Endothelial cell of umbilical vein (primary cell): ENCODE data around the gene NKX1-1. TPM values are rescaled to one million over a fixed set of nuclear protein-coding genes. Genes with fewer than 3 reads are reported as not detected.

Experiments
- BruUV-seq: library from RNA; stranded (reverse); fragments of 400-500 nt; replicated peaks from 2 replicates; lab custom pipeline; 2021; lab: Mats Ljungman, UMichigan
- CTCF ChIA-PET: fragments of 300-600, 350-600 bp; sonication (Branson Sonifier 250); formaldehyde crosslinking; loops from one replicate; lab custom pipeline; 2021; ENCODE audit warnings: antibody characterized with exemption, inconsistent platforms; lab: Charles Lee
- POLR2A ChIA-PET: fragments of 300-600, 350-600 bp; sonication (Branson Sonifier 250); formaldehyde crosslinking; loops from one replicate; lab custom pipeline; 2021; ENCODE audit warnings: antibody characterized with exemption, inconsistent platforms; lab: Charles Lee
- DNase-seq: peaks from one replicate; pipeline ENCODE4 v3.0.0-alpha.2; 2011; ENCODE audit warnings: low read depth, low spot score
- FAIRE-seq: peaks from 2 replicates; lab custom pipeline; 2011; peaks lifted over from hg19 to GRCh38; lab: Jason Lieb, UNC
- H2AFZ ChIP-seq: 2 replicates; pipeline ENCODE4 v1.6.0; 2012; ENCODE audit warnings: low read depth, low read length, control low read depth, inconsistent platforms
- H3K27ac ChIP-seq: 2 replicates; pipeline ENCODE4 v1.5.1; 2011; ENCODE audit warnings: low read depth, mild to moderate bottlenecking, control low read depth, low read length, moderate library complexity; ENCODE audit not compliant: insufficient read depth
- H3K27me3 ChIP-seq, 2 experiments: 2 replicates each; pipeline versions ENCODE4 v1.6.0 to v1.6.1; 2011; ENCODE audit warnings: low read length in 2 of 2, mixed read lengths in 1 of 2; ENCODE audit not compliant: control insufficient read depth in 2 of 2, insufficient read depth in 2 of 2
- H3K36me3 ChIP-seq, 2 experiments: 2 replicates in 1 of 2; 3 replicates in 1 of 2; pipeline ENCODE4 v1.5.1; 2011; ENCODE audit warnings: low read length in 2 of 2, mild to moderate bottlenecking in 1 of 2, moderate library complexity in 1 of 2; ENCODE audit not compliant: control insufficient read depth in 2 of 2, insufficient read depth in 2 of 2; ENCODE audit errors: extremely low read depth in 1 of 2
- H3K4me1 ChIP-seq: 3 replicates; pipeline ENCODE4 v1.5.1; 2011; ENCODE audit warnings: mild to moderate bottlenecking, low read length; ENCODE audit not compliant: control insufficient read depth, insufficient read depth; ENCODE audit errors: extremely low read depth
- H3K4me2 ChIP-seq: 2 replicates; pipeline ENCODE4 v1.6.1; 2011; ENCODE audit warnings: low read length, control low read depth, mixed read lengths; ENCODE audit not compliant: insufficient read depth
- H3K4me3 ChIP-seq, 3 experiments: fragments of 200-600 bp in 1 of 3; sonication (generic), shearing (Covaris generic) in 1 of 3; replicated peaks in 1 of 3; 2 replicates each; pipeline ENCODE4 v1.5.1; 2011 to 2016; ENCODE audit warnings: control low read depth in 3 of 3, low read length in 3 of 3, mild to moderate bottlenecking in 2 of 3, inconsistent platforms in 1 of 3, low read depth in 1 of 3, moderate library complexity in 1 of 3; ENCODE audit not compliant: insufficient read depth in 1 of 3
- H3K79me2 ChIP-seq: 2 replicates; pipeline ENCODE4 v1.6.0; 2012; ENCODE audit warnings: low read length, inconsistent platforms; ENCODE audit not compliant: control insufficient read depth, insufficient read depth
- H3K9ac ChIP-seq: replicated peaks from 2 replicates; pipeline ENCODE3; 2011; ENCODE audit warnings: low read length, control low read depth; ENCODE audit not compliant: insufficient read depth; ENCODE audit errors: extremely low read depth
- H3K9me1 ChIP-seq: replicated peaks from 3 replicates; pipeline ENCODE4 v1.6.0; 2011; ENCODE audit warnings: mild to moderate bottlenecking, low read length; ENCODE audit not compliant: control insufficient read depth, insufficient read depth; ENCODE audit errors: extremely low read depth
- H3K9me3 ChIP-seq: replicated peaks from 2 replicates; pipeline ENCODE4 v1.5.1; 2012; ENCODE audit warnings: low read length, inconsistent platforms; ENCODE audit not compliant: control insufficient read depth, insufficient read depth
- H4K20me1 ChIP-seq: replicated peaks from 2 replicates; pipeline ENCODE3; 2011; ENCODE audit warnings: mild to moderate bottlenecking, low read length; ENCODE audit not compliant: control insufficient read depth, insufficient read depth; ENCODE audit errors: extremely low read depth
- CTCF ChIP-seq, 2 donors: IDR thresholded peaks; 1 replicate in 1 of 2; 2 replicates in 1 of 2; pipeline ENCODE4 v1.5.1; 2011; ENCODE audit warnings: low read length in 2 of 2, mild to moderate bottlenecking in 2 of 2, moderate library complexity in 2 of 2, control low read depth in 1 of 2, inconsistent platforms in 1 of 2, low read depth in 1 of 2; ENCODE audit not compliant: insufficient read depth in 1 of 2; ENCODE audit errors: extremely low read depth in 1 of 2
- EZH2 ChIP-seq: IDR thresholded peaks from 2 replicates; pipeline ENCODE4 v1.6.1; 2012; ENCODE audit warnings: borderline replicate concordance, low read depth, mild to moderate bottlenecking, moderate library complexity, low read length, inconsistent platforms; ENCODE audit not compliant: severe bottlenecking
- FOS ChIP-seq: IDR thresholded peaks from 2 replicates; pipeline ENCODE4 v1.6.1; 2011; ENCODE audit warnings: mild to moderate bottlenecking, low read length, moderate library complexity, borderline replicate concordance; ENCODE audit not compliant: insufficient read depth
- GATA2 ChIP-seq: IDR thresholded peaks from 2 replicates; pipeline ENCODE4 v1.7.0; 2011; ENCODE audit warnings: low read depth, mild to moderate bottlenecking, moderate library complexity, mixed read lengths, low read length; ENCODE audit not compliant: insufficient read length, insufficient read depth
- JUN ChIP-seq: IDR thresholded peaks from 2 replicates; pipeline ENCODE4 v1.6.1; 2011; ENCODE audit warnings: borderline replicate concordance, low read depth; ENCODE audit not compliant: insufficient read length, insufficient read depth
- MAX ChIP-seq: IDR thresholded peaks from 2 replicates; pipeline ENCODE4 v1.6.1; 2011; ENCODE audit not compliant: insufficient read depth, insufficient read length
- MYC ChIP-seq: IDR thresholded peaks from one replicate; pipeline ENCODE4 v1.6.1; 2011; ENCODE audit warnings: mild to moderate bottlenecking, low read depth, low read length
- POLR2A ChIP-seq: IDR thresholded peaks from 2 replicates; pipeline ENCODE4 v1.6.1; 2012; ENCODE audit warnings: low read depth, mild to moderate bottlenecking, control low read depth, low read length
- POLR2AphosphoS5 ChIP-seq: IDR thresholded peaks from 2 replicates; pipeline ENCODE4 v1.6.1; 2012; ENCODE audit warnings: low read depth, mild to moderate bottlenecking, control low read depth, low read length, moderate library complexity; ENCODE audit not compliant: insufficient read depth
- dilution Hi-C: fragments of 300-500 bp; cut with MboI; formaldehyde crosslinking; loops from one replicate; pipeline ENCODE4 v1.15.0; 2019; ENCODE audit warnings: low sequenced_read_pairs; ENCODE audit not compliant: extremely low pct_ligation_motif_present
- intact Hi-C: fragments of 100-400 bp; cut with micrococcal nuclease; formaldehyde crosslinking; loops from one replicate; pipeline ENCODE4 v1.10.0; 2022
- polyA plus RNA-seq, 4 experiments: library from polyadenylated mRNA; depleted of rRNA in 3 of 4; stranded (reverse) in 3 of 4; unstranded in 1 of 4; fragments of >200 nt; gene quantifications; 2 replicates each; pipeline versions ENCODE4 v1.2.1 to v1.2.3, GENCODE V29; 2011 to 2012; ENCODE audit warnings: missing spikeins in 1 of 4
- total RNA-seq: library from RNA; stranded (reverse); gene quantifications from 2 replicates; pipeline ENCODE4 v1.2.3, GENCODE V29; 2021

Gene NKX1-1
- total and polyA plus RNA-seq, 2 donors (not counting 3 experiments of a cell fraction or from before 2014, with no cell fraction given) = not detected

GRCh38 chr4:1370321-1371124, 35.7 kb downstream of the NKX1-1 start:
- intact Hi-C loops = no loop called here
- ChIA-PET CTCF (no interaction called here), POLR2A (no interaction called here)
- Histone ChIP-seq H3K36me3 (no peaks in the 10 kb centered on the region), H3K9ac (no peak overlapping the region), H3K4me3 (no peak overlapping the region), H3K4me1 (no peaks in the 10 kb centered on the region), H3K79me2 (no peaks in the 10 kb centered on the region), H3K9me1 (no peaks in the 10 kb centered on the region), H3K27me3 (no peaks in the 10 kb centered on the region), H3K27ac (no peak overlapping the region), H3K4me2 (no peak overlapping the region), H2AFZ (no peak overlapping the region), H3K9me3 (no peaks in the 10 kb centered on the region), H4K20me1 (no peaks in the 10 kb centered on the region)
- BruUV-seq = no TSS peak
- TF ChIP-seq CTCF (IDR thresholded peaks at IDR 0.05; ENCODE audit: extremely low read depth in 1 of 2, insufficient read depth in 1 of 2, low read depth in 1 of 2, low read length in 2 of 2) = no peak
- TF ChIP-seq JUN = no peak
- DNase-seq (no peak), FAIRE-seq (no peak)
- dilution Hi-C loops = no loop called here

GRCh38 chr4:1369479-1370079, 36.7 kb downstream of the NKX1-1 start:
- Histone ChIP-seq H3K27ac (no peak overlapping the region), H3K4me2 (no peak overlapping the region), H3K4me1 (no peaks in the 10 kb centered on the region), H3K9me1 (no peaks in the 10 kb centered on the region), H3K79me2 (no peaks in the 10 kb centered on the region), H3K36me3 (no peaks in the 10 kb centered on the region), H3K9me3 (no peaks in the 10 kb centered on the region), H3K4me3 (no peak overlapping the region), H4K20me1 (no peaks in the 10 kb centered on the region), H3K27me3 (no peaks in the 10 kb centered on the region), H3K9ac (no peak overlapping the region), H2AFZ (no peak overlapping the region)
- TF ChIP-seq POLR2AphosphoS5 (no peak), GATA2 (no peak), FOS (no peak), MAX (no peak), POLR2A (no peak), EZH2 (no peak), MYC (no peak), JUN (no peak), CTCF (IDR thresholded peaks at IDR 0.05; ENCODE audit: extremely low read depth in 1 of 2, insufficient read depth in 1 of 2, low read depth in 1 of 2, low read length in 2 of 2) (no peak)
- FAIRE-seq (no peak), DNase-seq (no peak)
- dilution Hi-C loops (no loop called here), intact Hi-C loops (no loop called here)
- no TSS peak for BruUV-seq
- ChIA-PET POLR2A (no interaction called here), CTCF (interaction anchor here (1.0 to 1.3 kb wide), 2 partner anchors 9 to 14 kb away, joined by 3 to 4 read pairs; no protein-coding TSS in a partner anchor)
